H1 (cell line): ENCODE results near the gene SMIM13. TPM values are rescaled to one million over a fixed set of nuclear protein-coding genes. Genes with fewer than 3 reads are reported as not detected.

ENCODE experiments used
- ATF3 ChIP-seq: IDR thresholded peaks from 2 replicates; pipeline ENCODE4 v1.6.1; 2011; ENCODE audit warnings: low read depth, mild to moderate bottlenecking, low read length; ENCODE audit not compliant: insufficient read depth
- E2F6 ChIP-seq: IDR thresholded peaks from 2 replicates; pipeline ENCODE4 v1.6.1; 2012; ENCODE audit warnings: inconsistent platforms
- PHF8 ChIP-seq: fragments of 200-600 bp; sonication (generic); conservative IDR thresholded peaks from 2 replicates; pipeline ENCODE4 v1.7.1; 2012; ENCODE audit warnings: low read depth, mild to moderate bottlenecking, inconsistent platforms, low read length, moderate library complexity
- RBBP5 ChIP-seq: IDR thresholded peaks from 2 replicates; pipeline ENCODE4 v1.7.1; 2012; ENCODE audit warnings: low read depth, mild to moderate bottlenecking, inconsistent platforms, low read length, moderate library complexity, borderline replicate concordance
- SIX5 ChIP-seq: IDR thresholded peaks from 2 replicates; pipeline ENCODE4 v1.6.1; 2011; ENCODE audit warnings: mild to moderate bottlenecking, low read depth, low read length
- SP4 ChIP-seq: IDR thresholded peaks from 2 replicates; pipeline ENCODE4 v1.6.1; 2012; ENCODE audit warnings: low read length, inconsistent platforms
- TAF1 ChIP-seq: IDR thresholded peaks from 2 replicates; pipeline ENCODE4 v1.6.1; 2011; ENCODE audit warnings: mild to moderate bottlenecking, low read depth, low read length
- TEAD4 ChIP-seq: IDR thresholded peaks from 2 replicates; pipeline ENCODE4 v1.6.1; 2012; ENCODE audit warnings: low read depth, low read length, inconsistent platforms, mixed read lengths
- polyA plus RNA-seq, 7 experiments: library from polyadenylated mRNA; depleted of rRNA in 3 of 7; stranded (reverse) in 5 of 7; unstranded in 2 of 7; fragments of >200 nt in 5 of 7; fragments of 200-250 nt in 2 of 7; gene quantifications; 1 replicate in 5 of 7; 2 replicates in 1 of 7; 4 replicates in 1 of 7; pipeline versions ENCODE4 v1.2.1 to v1.2.3, GENCODE V29; 2011 to 2013; ENCODE audit warnings: missing spikeins in 2 of 7, mixed read lengths in 2 of 7
- total RNA-seq: library from RNA; stranded (reverse); fragmentation: NEBNext Ultra II Directional; extraction: Animal tissue kit (Norgen Biotek cat#: 25700); gene quantifications from 2 replicates; pipeline ENCODE4 v1.2.1, GENCODE V29; 2021
- TF ChIP-seq, protein P1 (sequence below): fragments of 300-600 bp; sonication (generic); IDR thresholded peaks from 2 replicates; pipeline ENCODE4 v1.7.1; 2012; ENCODE audit warnings: low read length, moderate library complexity, mild to moderate bottlenecking, inconsistent platforms; ENCODE audit not compliant: insufficient replicate concordance

Gene SMIM13
- total and polyA plus RNA-seq, 2 of the 8 experiments (the other 6 are each of a cell fraction or from before 2014, with no cell fraction given): 1.7 to 10.6 TPM

DNA sequence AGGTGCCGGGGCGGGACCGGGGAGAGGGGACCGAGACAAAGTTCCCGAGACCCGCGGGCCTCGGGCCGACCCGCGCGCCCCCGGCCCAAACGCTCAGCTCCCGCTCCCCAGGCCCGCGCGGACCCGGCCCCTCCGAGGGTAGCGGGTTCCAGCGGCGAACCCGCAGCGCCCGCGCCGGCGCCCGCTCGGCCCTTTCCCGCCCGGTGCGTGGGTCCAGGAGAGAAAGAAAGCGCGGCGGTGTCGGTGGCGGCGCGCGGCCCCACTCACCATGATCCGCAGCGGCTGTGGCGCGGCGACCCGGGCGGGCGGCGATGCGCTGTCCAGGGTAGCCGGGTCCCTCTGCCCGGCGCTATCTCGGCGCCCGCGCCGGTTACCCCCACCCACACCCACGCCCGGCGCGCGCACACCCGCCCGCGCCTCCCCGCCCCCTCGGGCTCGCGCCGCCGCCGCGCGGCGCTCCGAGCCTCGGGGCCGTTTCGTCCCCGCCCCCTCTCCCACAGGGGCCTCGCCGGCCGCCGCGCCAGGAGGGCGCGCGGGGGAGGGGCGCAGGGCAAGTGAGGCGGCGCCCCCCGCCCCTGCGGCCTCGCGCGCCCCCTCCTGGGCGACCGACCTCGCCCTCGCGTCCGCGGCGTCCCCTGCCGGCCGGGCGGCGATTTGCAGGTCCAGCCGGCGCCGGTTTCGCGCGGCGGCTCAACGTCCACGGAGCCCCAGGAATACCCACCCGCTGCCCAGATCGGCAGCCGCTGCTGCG lies 49.5 kb upstream of the SMIM13 start, which contains the start of gene ELOVL2 (continued):
- TF ChIP-seq SIX5 (no peak), SP4 (no peak), RBBP5 (0 out of 2 replicates have a peak, but pooled peaks have one; percentile 50), TEAD4 (no peak), E2F6 (no peak), ATF3 (peak; percentile 50; the same call in 1 of the 2 replicates), PHF8 (no peak), TAF1 (no peak)
- TF ChIP-seq, protein P1, sequence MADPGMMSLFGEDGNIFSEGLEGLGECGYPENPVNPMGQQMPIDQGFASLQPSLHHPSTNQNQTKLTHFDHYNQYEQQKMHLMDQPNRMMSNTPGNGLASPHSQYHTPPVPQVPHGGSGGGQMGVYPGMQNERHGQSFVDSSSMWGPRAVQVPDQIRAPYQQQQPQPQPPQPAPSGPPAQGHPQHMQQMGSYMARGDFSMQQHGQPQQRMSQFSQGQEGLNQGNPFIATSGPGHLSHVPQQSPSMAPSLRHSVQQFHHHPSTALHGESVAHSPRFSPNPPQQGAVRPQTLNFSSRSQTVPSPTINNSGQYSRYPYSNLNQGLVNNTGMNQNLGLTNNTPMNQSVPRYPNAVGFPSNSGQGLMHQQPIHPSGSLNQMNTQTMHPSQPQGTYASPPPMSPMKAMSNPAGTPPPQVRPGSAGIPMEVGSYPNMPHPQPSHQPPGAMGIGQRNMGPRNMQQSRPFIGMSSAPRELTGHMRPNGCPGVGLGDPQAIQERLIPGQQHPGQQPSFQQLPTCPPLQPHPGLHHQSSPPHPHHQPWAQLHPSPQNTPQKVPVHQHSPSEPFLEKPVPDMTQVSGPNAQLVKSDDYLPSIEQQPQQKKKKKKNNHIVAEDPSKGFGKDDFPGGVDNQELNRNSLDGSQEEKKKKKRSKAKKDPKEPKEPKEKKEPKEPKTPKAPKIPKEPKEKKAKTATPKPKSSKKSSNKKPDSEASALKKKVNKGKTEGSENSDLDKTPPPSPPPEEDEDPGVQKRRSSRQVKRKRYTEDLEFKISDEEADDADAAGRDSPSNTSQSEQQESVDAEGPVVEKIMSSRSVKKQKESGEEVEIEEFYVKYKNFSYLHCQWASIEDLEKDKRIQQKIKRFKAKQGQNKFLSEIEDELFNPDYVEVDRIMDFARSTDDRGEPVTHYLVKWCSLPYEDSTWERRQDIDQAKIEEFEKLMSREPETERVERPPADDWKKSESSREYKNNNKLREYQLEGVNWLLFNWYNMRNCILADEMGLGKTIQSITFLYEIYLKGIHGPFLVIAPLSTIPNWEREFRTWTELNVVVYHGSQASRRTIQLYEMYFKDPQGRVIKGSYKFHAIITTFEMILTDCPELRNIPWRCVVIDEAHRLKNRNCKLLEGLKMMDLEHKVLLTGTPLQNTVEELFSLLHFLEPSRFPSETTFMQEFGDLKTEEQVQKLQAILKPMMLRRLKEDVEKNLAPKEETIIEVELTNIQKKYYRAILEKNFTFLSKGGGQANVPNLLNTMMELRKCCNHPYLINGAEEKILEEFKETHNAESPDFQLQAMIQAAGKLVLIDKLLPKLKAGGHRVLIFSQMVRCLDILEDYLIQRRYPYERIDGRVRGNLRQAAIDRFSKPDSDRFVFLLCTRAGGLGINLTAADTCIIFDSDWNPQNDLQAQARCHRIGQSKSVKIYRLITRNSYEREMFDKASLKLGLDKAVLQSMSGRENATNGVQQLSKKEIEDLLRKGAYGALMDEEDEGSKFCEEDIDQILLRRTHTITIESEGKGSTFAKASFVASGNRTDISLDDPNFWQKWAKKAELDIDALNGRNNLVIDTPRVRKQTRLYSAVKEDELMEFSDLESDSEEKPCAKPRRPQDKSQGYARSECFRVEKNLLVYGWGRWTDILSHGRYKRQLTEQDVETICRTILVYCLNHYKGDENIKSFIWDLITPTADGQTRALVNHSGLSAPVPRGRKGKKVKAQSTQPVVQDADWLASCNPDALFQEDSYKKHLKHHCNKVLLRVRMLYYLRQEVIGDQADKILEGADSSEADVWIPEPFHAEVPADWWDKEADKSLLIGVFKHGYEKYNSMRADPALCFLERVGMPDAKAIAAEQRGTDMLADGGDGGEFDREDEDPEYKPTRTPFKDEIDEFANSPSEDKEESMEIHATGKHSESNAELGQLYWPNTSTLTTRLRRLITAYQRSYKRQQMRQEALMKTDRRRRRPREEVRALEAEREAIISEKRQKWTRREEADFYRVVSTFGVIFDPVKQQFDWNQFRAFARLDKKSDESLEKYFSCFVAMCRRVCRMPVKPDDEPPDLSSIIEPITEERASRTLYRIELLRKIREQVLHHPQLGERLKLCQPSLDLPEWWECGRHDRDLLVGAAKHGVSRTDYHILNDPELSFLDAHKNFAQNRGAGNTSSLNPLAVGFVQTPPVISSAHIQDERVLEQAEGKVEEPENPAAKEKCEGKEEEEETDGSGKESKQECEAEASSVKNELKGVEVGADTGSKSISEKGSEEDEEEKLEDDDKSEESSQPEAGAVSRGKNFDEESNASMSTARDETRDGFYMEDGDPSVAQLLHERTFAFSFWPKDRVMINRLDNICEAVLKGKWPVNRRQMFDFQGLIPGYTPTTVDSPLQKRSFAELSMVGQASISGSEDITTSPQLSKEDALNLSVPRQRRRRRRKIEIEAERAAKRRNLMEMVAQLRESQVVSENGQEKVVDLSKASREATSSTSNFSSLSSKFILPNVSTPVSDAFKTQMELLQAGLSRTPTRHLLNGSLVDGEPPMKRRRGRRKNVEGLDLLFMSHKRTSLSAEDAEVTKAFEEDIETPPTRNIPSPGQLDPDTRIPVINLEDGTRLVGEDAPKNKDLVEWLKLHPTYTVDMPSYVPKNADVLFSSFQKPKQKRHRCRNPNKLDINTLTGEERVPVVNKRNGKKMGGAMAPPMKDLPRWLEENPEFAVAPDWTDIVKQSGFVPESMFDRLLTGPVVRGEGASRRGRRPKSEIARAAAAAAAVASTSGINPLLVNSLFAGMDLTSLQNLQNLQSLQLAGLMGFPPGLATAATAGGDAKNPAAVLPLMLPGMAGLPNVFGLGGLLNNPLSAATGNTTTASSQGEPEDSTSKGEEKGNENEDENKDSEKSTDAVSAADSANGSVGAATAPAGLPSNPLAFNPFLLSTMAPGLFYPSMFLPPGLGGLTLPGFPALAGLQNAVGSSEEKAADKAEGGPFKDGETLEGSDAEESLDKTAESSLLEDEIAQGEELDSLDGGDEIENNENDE: no peak
